ENCODE results near the gene MYO1D.
"Not testable (repeated sequence)": the region's sequence is repeated elsewhere in the genome, so short reads cannot be mapped to it uniquely, and the experiment has no call there.

MYO1D gene

DNA sequence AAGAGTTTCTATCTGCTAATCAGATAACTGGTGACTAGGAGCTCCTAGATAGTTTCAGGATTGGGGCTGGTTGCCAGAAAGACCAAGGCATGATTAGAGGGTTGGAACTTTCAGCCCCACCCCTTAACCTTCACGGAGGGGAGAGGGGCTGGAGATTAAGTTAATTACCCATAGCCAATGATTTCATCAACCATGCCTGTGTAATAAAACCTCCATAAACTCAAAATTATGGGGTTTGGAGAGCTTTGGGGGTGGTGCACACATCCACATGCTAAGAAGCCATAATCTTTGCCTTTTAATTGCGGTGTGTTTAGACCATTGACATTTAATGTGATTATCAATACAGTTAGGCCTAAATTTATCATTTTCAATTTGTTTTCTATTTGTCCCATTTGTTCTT lies 228.5 kb downstream of the MYO1D start:
- TF ChIP-seq CSDC2 (CRISPR knock-in tag; IDR thresholded peaks at IDR 0.05) (no peak), BACH2 (CRISPR knock-in tag; IDR thresholded peaks at IDR 0.05; ENCODE audit: borderline replicate concordance) (no peak), ISL1 (CRISPR knock-in tag; IDR thresholded peaks at IDR 0.05) (no peak), SNAI2 (CRISPR knock-in tag; IDR thresholded peaks at IDR 0.05) (no peak), ZFP30 (CRISPR knock-in tag; IDR thresholded peaks at IDR 0.05) (no peak), OSR1 (CRISPR knock-in tag; IDR thresholded peaks at IDR 0.05) (no peak), TOX (CRISPR knock-in tag; IDR thresholded peaks at IDR 0.05; ENCODE audit: borderline replicate concordance) (no peak), ESRRG (CRISPR knock-in tag; IDR thresholded peaks at IDR 0.05) (no peak), RARB (CRISPR knock-in tag; IDR thresholded peaks at IDR 0.05) (no peak), ZFP3 (CRISPR knock-in tag; IDR thresholded peaks at IDR 0.05) (no peak)
- TF ChIP-seq, protein P1, sequence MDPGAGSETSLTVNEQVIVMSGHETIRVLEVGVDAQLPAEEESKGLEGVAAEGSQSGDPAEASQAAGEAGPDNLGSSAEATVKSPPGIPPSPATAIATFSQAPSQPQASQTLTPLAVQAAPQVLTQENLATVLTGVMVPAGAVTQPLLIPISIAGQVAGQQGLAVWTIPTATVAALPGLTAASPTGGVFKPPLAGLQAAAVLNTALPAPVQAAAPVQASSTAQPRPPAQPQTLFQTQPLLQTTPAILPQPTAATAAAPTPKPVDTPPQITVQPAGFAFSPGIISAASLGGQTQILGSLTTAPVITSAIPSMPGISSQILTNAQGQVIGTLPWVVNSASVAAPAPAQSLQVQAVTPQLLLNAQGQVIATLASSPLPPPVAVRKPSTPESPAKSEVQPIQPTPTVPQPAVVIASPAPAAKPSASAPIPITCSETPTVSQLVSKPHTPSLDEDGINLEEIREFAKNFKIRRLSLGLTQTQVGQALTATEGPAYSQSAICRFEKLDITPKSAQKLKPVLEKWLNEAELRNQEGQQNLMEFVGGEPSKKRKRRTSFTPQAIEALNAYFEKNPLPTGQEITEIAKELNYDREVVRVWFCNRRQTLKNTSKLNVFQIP (CRISPR knock-in tag; IDR thresholded peaks at IDR 0.05; ENCODE audit: borderline replicate concordance, low read depth): no peak
- TF ChIP-seq, protein P2, sequence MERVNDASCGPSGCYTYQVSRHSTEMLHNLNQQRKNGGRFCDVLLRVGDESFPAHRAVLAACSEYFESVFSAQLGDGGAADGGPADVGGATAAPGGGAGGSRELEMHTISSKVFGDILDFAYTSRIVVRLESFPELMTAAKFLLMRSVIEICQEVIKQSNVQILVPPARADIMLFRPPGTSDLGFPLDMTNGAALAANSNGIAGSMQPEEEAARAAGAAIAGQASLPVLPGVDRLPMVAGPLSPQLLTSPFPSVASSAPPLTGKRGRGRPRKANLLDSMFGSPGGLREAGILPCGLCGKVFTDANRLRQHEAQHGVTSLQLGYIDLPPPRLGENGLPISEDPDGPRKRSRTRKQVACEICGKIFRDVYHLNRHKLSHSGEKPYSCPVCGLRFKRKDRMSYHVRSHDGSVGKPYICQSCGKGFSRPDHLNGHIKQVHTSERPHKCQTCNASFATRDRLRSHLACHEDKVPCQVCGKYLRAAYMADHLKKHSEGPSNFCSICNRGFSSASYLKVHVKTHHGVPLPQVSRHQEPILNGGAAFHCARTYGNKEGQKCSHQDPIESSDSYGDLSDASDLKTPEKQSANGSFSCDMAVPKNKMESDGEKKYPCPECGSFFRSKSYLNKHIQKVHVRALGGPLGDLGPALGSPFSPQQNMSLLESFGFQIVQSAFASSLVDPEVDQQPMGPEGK (CRISPR knock-in tag; IDR thresholded peaks at IDR 0.05; ENCODE audit: borderline replicate concordance): no peak
- ATAC-seq: no peak

DNA sequence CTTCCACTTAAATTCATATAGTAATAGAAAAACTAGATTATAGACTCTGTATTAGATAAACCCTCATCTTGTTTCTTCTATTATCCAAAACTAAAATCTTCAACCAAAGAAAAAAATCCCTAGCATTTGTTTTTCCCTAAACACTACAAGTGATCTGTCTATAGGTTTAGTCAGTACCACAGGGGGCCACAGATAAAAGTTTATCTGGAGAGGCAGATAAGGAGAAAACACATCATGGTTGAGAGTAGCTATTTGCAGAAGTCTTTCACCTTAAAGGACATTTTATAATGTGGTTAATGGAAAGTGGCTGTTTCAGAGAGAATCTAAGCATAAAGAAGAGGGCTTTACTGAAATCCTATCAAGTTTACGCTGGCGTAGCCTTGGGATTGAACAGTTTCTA lies 230.0 kb downstream of the MYO1D start:
- TF ChIP-seq ESRRG (CRISPR knock-in tag; IDR thresholded peaks at IDR 0.05): no peak
- no peak for TF ChIP-seq CSDC2 (CRISPR knock-in tag; IDR thresholded peaks at IDR 0.05)
- TF ChIP-seq, protein P3, sequence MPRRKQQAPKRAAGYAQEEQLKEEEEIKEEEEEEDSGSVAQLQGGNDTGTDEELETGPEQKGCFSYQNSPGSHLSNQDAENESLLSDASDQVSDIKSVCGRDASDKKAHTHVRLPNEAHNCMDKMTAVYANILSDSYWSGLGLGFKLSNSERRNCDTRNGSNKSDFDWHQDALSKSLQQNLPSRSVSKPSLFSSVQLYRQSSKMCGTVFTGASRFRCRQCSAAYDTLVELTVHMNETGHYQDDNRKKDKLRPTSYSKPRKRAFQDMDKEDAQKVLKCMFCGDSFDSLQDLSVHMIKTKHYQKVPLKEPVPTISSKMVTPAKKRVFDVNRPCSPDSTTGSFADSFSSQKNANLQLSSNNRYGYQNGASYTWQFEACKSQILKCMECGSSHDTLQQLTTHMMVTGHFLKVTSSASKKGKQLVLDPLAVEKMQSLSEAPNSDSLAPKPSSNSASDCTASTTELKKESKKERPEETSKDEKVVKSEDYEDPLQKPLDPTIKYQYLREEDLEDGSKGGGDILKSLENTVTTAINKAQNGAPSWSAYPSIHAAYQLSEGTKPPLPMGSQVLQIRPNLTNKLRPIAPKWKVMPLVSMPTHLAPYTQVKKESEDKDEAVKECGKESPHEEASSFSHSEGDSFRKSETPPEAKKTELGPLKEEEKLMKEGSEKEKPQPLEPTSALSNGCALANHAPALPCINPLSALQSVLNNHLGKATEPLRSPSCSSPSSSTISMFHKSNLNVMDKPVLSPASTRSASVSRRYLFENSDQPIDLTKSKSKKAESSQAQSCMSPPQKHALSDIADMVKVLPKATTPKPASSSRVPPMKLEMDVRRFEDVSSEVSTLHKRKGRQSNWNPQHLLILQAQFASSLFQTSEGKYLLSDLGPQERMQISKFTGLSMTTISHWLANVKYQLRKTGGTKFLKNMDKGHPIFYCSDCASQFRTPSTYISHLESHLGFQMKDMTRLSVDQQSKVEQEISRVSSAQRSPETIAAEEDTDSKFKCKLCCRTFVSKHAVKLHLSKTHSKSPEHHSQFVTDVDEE (CRISPR knock-in tag; IDR thresholded peaks at IDR 0.05): no peak
- TF ChIP-seq, protein P4, sequence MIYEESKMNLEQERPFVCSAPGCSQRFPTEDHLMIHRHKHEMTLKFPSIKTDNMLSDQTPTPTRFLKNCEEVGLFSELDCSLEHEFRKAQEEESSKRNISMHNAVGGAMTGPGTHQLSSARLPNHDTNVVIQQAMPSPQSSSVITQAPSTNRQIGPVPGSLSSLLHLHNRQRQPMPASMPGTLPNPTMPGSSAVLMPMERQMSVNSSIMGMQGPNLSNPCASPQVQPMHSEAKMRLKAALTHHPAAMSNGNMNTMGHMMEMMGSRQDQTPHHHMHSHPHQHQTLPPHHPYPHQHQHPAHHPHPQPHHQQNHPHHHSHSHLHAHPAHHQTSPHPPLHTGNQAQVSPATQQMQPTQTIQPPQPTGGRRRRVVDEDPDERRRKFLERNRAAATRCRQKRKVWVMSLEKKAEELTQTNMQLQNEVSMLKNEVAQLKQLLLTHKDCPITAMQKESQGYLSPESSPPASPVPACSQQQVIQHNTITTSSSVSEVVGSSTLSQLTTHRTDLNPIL (CRISPR knock-in tag; IDR thresholded peaks at IDR 0.05; ENCODE audit: low read depth): no peak
- TF ChIP-seq GLIS3 (CRISPR knock-in tag; IDR thresholded peaks at IDR 0.05): no peak
- TF ChIP-seq ISL1 (CRISPR knock-in tag; IDR thresholded peaks at IDR 0.05): no peak
- TF ChIP-seq BACH2 (CRISPR knock-in tag; IDR thresholded peaks at IDR 0.05; ENCODE audit: borderline replicate concordance): no peak
- no peak for TF ChIP-seq SNAI2 (CRISPR knock-in tag; IDR thresholded peaks at IDR 0.05)
- TF ChIP-seq RARB (CRISPR knock-in tag; IDR thresholded peaks at IDR 0.05): no peak
- TF ChIP-seq OSR1 (CRISPR knock-in tag; IDR thresholded peaks at IDR 0.05): no peak
- ATAC-seq: no peak

DNA sequence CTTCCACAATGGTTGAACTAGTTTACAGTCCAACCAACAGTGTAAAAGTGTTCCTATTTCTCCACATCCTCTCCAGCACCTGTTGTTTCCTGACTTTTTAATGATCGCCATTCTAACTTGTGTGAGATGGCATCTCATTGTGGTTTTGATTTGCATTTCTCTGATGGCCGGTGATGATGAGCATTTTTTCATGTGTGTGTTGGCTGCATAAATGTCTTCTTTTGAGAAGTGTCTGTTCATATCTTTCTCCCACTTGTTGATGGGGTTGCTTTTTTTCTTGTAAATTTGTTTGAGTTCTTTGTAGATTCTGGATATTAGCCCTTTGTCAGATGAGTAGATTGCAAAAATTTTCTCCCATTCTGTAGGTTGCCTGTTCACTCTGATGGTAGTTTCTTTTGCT lies 235.4 kb downstream of the MYO1D start:
- ATAC-seq: not testable (repeated sequence)

DNA sequence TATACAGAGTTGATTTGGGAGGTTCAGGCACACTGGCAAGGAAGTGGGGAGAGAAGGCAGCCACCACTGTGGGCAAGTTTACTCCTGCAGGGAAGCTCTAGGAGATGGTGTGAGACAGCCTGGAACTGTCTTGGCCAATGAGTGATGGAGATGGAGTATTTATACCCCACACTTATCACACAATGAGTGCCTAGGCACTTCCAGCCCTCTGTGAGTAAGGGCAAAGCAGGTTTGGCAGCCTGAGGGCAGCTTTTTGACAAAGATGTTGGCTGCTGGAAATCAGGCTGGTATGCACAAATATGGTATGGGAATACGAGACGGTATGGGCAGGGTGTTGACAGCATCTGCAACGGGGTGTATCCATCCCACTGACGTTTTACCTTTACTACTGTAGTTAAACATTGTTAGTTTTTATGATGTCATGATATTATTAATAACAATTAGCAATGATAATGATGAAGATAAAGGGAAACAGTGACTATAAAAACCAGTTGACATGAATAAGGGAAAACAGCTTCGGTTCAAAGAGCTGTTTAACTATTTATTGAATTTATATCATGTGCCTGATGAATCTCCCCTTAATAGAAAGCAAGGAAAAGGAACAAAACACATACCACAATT lies 240.2 kb downstream of the MYO1D start:
- ATAC-seq: no peak
- TF ChIP-seq, protein P1 (CRISPR knock-in tag; IDR thresholded peaks at IDR 0.05; ENCODE audit: borderline replicate concordance, low read depth): no peak

DNA sequence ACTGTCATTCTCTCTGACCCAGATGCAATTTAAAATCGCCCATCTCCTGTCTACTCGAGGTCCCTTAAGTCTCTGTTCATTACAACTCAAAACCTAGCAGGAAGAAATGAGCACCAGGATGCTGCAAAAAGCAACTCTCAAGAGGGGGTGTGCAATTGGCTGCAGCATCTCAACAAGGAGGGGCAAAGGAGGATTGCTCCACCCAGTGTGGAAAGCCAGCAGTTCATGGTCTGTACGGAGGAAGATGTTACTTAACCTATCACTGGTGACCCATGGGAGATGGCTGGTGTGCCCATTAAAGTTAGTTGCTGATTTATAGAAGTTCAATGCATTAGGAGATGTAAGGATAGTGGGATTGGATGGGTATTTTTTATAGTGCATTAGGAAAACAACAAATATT lies 242.8 kb downstream of the MYO1D start:
- no peak for ATAC-seq
- TF ChIP-seq, protein P5, sequence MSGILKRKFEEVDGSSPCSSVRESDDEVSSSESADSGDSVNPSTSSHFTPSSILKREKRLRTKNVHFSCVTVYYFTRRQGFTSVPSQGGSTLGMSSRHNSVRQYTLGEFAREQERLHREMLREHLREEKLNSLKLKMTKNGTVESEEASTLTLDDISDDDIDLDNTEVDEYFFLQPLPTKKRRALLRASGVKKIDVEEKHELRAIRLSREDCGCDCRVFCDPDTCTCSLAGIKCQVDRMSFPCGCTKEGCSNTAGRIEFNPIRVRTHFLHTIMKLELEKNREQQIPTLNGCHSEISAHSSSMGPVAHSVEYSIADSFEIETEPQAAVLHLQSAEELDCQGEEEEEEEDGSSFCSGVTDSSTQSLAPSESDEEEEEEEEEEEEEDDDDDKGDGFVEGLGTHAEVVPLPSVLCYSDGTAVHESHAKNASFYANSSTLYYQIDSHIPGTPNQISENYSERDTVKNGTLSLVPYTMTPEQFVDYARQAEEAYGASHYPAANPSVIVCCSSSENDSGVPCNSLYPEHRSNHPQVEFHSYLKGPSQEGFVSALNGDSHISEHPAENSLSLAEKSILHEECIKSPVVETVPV (CRISPR knock-in tag; IDR thresholded peaks at IDR 0.05): no peak
- TF ChIP-seq TOX (CRISPR knock-in tag; IDR thresholded peaks at IDR 0.05; ENCODE audit: borderline replicate concordance) (no peak), ZFP3 (CRISPR knock-in tag; IDR thresholded peaks at IDR 0.05) (no peak), GLIS3 (CRISPR knock-in tag; IDR thresholded peaks at IDR 0.05) (no peak), TCF4 (CRISPR knock-in tag; IDR thresholded peaks at IDR 0.05; ENCODE audit: borderline replicate concordance) (no peak), ZNF70 (CRISPR knock-in tag; IDR thresholded peaks at IDR 0.05) (no peak), ESRRG (CRISPR knock-in tag; IDR thresholded peaks at IDR 0.05) (no peak), ZNF8 (CRISPR knock-in tag; IDR thresholded peaks at IDR 0.05) (no peak), PPARA (CRISPR knock-in tag; IDR thresholded peaks at IDR 0.05; ENCODE audit: borderline replicate concordance) (no peak), ISL1 (CRISPR knock-in tag; IDR thresholded peaks at IDR 0.05) (no peak), CSDC2 (CRISPR knock-in tag; IDR thresholded peaks at IDR 0.05) (no peak), BACH2 (CRISPR knock-in tag; IDR thresholded peaks at IDR 0.05; ENCODE audit: borderline replicate concordance) (no peak), ARNTL (CRISPR knock-in tag; IDR thresholded peaks at IDR 0.05; ENCODE audit: borderline replicate concordance, low read depth) (no peak)
- TF ChIP-seq, protein P4 (CRISPR knock-in tag; IDR thresholded peaks at IDR 0.05; ENCODE audit: low read depth): no peak
